Adipocyte (in vitro differentiated cells): ENCODE results near the gene SDCCAG8.

ENCODE experiments used
- DNase-seq: peaks from one replicate; pipeline ENCODE4 v3.0.0-alpha.2; 2015; ENCODE audit warnings: low read depth
- H3K27me3 ChIP-seq: replicated peaks from 2 replicates; pipeline ENCODE4 v1.7.0; 2013; ENCODE audit warnings: mild to moderate bottlenecking, low read length, moderate library complexity; ENCODE audit not compliant: control insufficient read depth, insufficient read depth
- H3K36me3 ChIP-seq: 2 replicates; pipeline ENCODE4 v1.7.0; 2013; ENCODE audit warnings: low read length, mild to moderate bottlenecking, moderate library complexity; ENCODE audit not compliant: control insufficient read depth, insufficient read depth, severe bottlenecking
- H3K4me1 ChIP-seq: 2 replicates; pipeline ENCODE4 v1.7.0; 2013; ENCODE audit warnings: mild to moderate bottlenecking, low read length, moderate library complexity; ENCODE audit not compliant: control insufficient read depth, insufficient read depth
- H3K4me3 ChIP-seq: 2 replicates; pipeline ENCODE4 v1.7.0; 2013; ENCODE audit warnings: mild to moderate bottlenecking, low read length, moderate library complexity
- H3K9ac ChIP-seq: 2 replicates; pipeline ENCODE4 v1.7.0; 2013; ENCODE audit warnings: mild to moderate bottlenecking, low read length, moderate library complexity
- H3K9me3 ChIP-seq: 2 replicates; pipeline ENCODE4 v1.7.0; 2013; ENCODE audit warnings: mild to moderate bottlenecking, low read length, moderate library complexity; ENCODE audit not compliant: control insufficient read depth

The SDCCAG8 gene

DNA sequence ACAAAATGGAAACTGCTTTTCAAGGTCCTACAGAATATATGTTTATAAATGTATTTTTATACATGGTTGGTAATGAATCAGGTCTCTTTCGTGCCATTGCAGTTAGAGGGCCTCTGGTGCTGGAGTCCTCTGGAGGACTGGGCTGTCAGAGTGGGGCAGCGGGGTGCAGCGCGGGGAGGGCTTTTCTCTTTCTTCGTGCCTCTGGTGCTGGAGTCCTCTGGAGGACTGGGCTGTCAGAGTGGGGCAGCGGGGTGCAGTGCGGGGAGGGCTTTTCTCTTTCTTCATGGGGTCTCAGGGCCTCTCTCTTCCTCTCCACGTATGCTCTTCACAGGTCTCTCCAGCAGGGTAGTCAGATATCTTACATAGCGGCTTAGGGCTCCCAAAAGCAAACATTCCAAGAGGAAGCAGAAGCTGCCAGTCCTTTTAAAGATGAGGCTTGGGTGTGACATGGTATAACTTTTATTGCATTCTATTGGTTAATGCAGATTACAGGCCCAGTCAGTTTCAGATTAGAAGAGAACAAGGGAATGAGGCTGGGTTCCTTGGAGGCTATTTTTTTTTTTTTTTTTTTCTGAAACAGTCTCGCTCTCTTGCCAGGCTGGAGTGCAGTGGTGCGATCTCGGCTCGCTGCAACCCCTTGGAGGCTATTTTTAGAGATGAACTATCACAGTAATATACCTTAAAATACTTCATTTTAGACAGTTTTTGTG is 13.1 kb downstream of the SDCCAG8 start:
- H3K4me1 ChIP-seq: peaks cover 74% of the 10 kb centered on the region
- H3K36me3 ChIP-seq: peaks cover 15% of the 10 kb centered on the region
- H3K9ac ChIP-seq: peak overlapping the region; percentile 73
- no peaks in the 10 kb centered on the region for H3K9me3 ChIP-seq
- DNase-seq: no peak
- H3K27me3 ChIP-seq: no peaks in the 10 kb centered on the region
- H3K4me3 ChIP-seq: peak overlapping the region; percentile 63

- Histone ChIP-seq H3K27me3 (no peaks in the 10 kb centered on the region), H3K4me3 (no peak overlapping the region), H3K4me1 (peaks cover 69% of the 10 kb centered on the region), H3K36me3 (peaks cover 20% of the 10 kb centered on the region), H3K9ac (peak overlapping the region; percentile 73), H3K9me3 (no peaks in the 10 kb centered on the region)
- no peak for DNase-seq
Observed at GRCh38 chr1:243269461-243269801, 13.6 kb downstream of the SDCCAG8 start.

DNA sequence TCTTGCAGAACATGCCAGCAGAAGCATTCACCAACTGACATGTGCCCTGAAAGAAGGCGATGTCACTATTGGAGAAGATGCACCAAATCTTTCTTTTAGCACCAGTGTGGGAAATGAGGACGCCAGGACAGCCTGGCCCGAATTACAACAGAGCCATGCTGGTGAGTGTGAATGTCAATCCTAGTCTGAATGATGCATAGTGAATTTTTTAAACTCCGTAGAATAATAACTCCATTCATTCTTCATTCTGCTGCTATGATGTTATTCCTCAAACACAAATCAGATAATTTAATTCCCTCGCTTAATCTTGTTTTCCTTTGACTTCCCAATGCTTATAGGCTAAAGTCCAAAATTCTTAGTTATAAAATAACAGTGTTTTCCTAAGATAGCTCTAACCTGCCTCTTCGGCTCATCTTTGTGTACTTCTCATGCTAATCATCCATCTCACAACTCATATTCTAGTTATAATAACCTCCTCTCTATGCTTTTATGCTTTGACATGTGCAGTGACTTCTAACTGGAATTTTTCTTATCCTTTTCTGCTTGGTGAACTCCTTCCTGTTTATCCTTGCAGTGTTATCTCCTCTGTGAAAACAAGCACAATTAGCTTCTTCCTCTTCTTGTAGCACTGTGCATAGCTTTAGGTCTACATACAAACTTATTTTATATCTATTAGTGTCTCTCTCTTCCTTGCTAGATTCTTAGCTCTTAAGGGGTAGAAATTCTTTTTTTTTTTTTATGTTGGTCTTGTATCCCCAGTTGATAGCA is 14.4 kb downstream of the SDCCAG8 start:
- Histone ChIP-seq H3K27me3 (no peaks in the 10 kb centered on the region), H3K4me3 (no peak overlapping the region), H3K36me3 (peaks cover 28% of the 10 kb centered on the region), H3K9me3 (no peaks in the 10 kb centered on the region), H3K4me1 (peaks cover 60% of the 10 kb centered on the region), H3K9ac (no peak overlapping the region)
- no peak for DNase-seq

- peaks cover 43% of the 10 kb centered on the region for H3K36me3 ChIP-seq
Observed at GRCh38 chr1:243271996-243272395, 16.2 kb downstream of the SDCCAG8 start.

GRCh38 chr1:243272401-243272800 is 16.6 kb downstream of the SDCCAG8 start:
- Histone ChIP-seq H3K9ac (peak overlapping the region; percentile 12), H3K9me3 (no peaks in the 10 kb centered on the region), H3K27me3 (no peaks in the 10 kb centered on the region), H3K36me3 (peaks cover 47% of the 10 kb centered on the region), H3K4me1 (peaks cover 42% of the 10 kb centered on the region), H3K4me3 (no peak overlapping the region)
- DNase-seq: no peak

More at GRCh38 chr1:243271996-243272395, 16.2 kb downstream of the SDCCAG8 start:
- H3K4me1 ChIP-seq: peaks cover 46% of the 10 kb centered on the region
- no peaks in the 10 kb centered on the region for H3K27me3 ChIP-seq
- no peaks in the 10 kb centered on the region for H3K9me3 ChIP-seq
- no peak overlapping the region for H3K4me3 ChIP-seq
- DNase-seq: no peak
- peak overlapping the region; percentile 12 for H3K9ac ChIP-seq

GRCh38 chr1:243273506-243273905 is 17.7 kb downstream of the SDCCAG8 start:
- Histone ChIP-seq H3K4me3 (no peak overlapping the region), H3K36me3 (peaks cover 53% of the 10 kb centered on the region), H3K9ac (no peak overlapping the region), H3K27me3 (no peaks in the 10 kb centered on the region), H3K4me1 (peaks cover 31% of the 10 kb centered on the region), H3K9me3 (no peaks in the 10 kb centered on the region)
- DNase-seq: no peak

- peaks cover 53% of the 10 kb centered on the region for H3K36me3 ChIP-seq
- H3K9ac ChIP-seq: no peak overlapping the region
- no peaks in the 10 kb centered on the region for H3K27me3 ChIP-seq
- peaks cover 26% of the 10 kb centered on the region for H3K4me1 ChIP-seq
- no peak for DNase-seq
- no peak overlapping the region for H3K4me3 ChIP-seq
- H3K9me3 ChIP-seq: no peaks in the 10 kb centered on the region
Observed at GRCh38 chr1:243273945-243274344, 18.1 kb downstream of the SDCCAG8 start.

DNA sequence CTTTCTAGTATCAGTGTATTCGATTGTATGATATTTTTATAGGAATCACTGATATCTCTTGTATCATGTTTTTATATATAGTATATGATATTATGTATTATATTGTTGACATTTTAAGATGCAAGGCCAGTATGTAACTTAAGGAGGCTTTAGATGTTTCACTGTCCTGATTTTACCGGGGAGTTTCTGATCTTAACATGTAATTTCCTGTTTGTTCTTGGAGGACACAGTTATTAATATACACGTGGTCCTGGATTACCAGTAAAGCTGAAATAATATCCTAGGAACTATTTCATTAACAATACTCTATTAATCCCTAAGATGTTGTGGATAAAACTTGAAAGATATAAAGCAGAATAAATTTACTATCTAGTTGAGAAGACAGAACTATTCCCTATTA is 19.5 kb downstream of the SDCCAG8 start:
- Histone ChIP-seq H3K9me3 (no peaks in the 10 kb centered on the region), H3K4me3 (no peak overlapping the region), H3K4me1 (peaks cover 15% of the 10 kb centered on the region), H3K36me3 (peaks cover 53% of the 10 kb centered on the region), H3K9ac (no peak overlapping the region), H3K27me3 (no peaks in the 10 kb centered on the region)
- DNase-seq: no peak

- H3K27me3 ChIP-seq: no peaks in the 10 kb centered on the region
- DNase-seq: no peak
- H3K4me1 ChIP-seq: peaks cover 15% of the 10 kb centered on the region
- H3K36me3 ChIP-seq: peaks cover 38% of the 10 kb centered on the region
- no peak overlapping the region for H3K9ac ChIP-seq
- H3K9me3 ChIP-seq: no peaks in the 10 kb centered on the region
- H3K4me3 ChIP-seq: no peak overlapping the region
Observed at GRCh38 chr1:243280571-243281129, 24.8 kb downstream of the SDCCAG8 start.

GRCh38 chr1:243281672-243282071 is 25.8 kb downstream of the SDCCAG8 start:
- Histone ChIP-seq H3K4me1 (peaks cover 16% of the 10 kb centered on the region), H3K9me3 (no peaks in the 10 kb centered on the region), H3K4me3 (no peak overlapping the region), H3K9ac (no peak overlapping the region), H3K36me3 (peaks cover 39% of the 10 kb centered on the region), H3K27me3 (no peaks in the 10 kb centered on the region)
- no peak for DNase-seq

DNA sequence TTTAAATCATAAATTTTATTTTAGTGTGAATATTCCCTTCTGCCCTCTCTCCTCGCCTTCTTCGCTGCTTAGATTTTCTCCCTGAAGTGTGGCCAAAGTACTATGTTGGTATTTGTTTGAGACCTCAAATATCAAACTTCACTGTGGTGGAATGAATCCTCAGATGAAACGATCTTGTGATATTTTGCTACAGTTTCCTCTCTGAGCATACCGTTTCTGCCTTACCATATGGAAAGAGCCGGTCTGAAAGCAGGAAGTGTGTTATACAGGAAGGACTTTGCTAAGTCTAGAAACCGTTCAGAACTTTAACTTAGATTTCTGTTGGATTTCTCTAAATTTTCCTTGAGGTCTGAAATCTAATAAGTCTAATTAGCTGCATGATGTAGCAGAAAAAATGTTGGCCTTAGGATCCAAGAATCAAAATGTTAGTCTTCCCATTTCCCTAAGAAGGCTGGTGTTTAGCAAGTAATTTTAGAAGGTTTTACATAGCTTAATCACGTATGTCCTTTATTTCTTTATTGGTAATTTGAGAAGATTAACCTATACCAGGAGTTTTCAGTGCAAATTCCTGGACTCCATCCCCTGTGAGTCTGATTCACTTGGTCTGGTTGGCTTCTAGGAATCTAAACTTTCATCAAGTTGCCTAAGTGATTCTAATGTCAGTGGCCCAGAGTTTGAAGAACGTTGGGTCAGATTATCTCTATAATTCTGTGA is 30.7 kb downstream of the SDCCAG8 start:
- no peak overlapping the region for H3K9ac ChIP-seq
- H3K4me3 ChIP-seq: no peak overlapping the region
- H3K9me3 ChIP-seq: no peaks in the 10 kb centered on the region
- peak; percentile 54 for DNase-seq
- peaks cover 31% of the 10 kb centered on the region for H3K4me1 ChIP-seq
- H3K27me3 ChIP-seq: no peaks in the 10 kb centered on the region
- H3K36me3 ChIP-seq: peaks cover 44% of the 10 kb centered on the region
